DND-41 (cell line): ENCODE results near the gene FH.

Experiments used
- ATAC-seq: fragments of 200-7000 bp; cut with Tn5 transposase; 3 replicates; pipeline ENCODE4 v1.9.1; 2021; ENCODE audit warnings: low read depth; ENCODE audit not compliant: insufficient read depth
- DNase-seq: peaks from one replicate; pipeline ENCODE4 v3.0.0-alpha.2; 2020
- H2AFZ ChIP-seq: 2 replicates; pipeline ENCODE4 v1.6.0; 2012; ENCODE audit warnings: low read depth, low read length
- H3K27ac ChIP-seq: 2 replicates; pipeline ENCODE4 v1.5.1; 2012; ENCODE audit warnings: low read length, inconsistent platforms
- H3K27me3 ChIP-seq: fragments of 200-600 bp; sonication (generic); 2 replicates; pipeline ENCODE4 v1.6.0; 2012; ENCODE audit warnings: low read length, mild to moderate bottlenecking, inconsistent platforms; ENCODE audit not compliant: insufficient read depth, poor library complexity
- H3K36me3 ChIP-seq: 2 replicates; pipeline ENCODE4 v1.5.1; 2012; ENCODE audit warnings: low read length, inconsistent platforms; ENCODE audit not compliant: insufficient read depth
- H3K4me1 ChIP-seq: 2 replicates; pipeline ENCODE4 v1.5.1; 2012; ENCODE audit warnings: mild to moderate bottlenecking, low read length; ENCODE audit not compliant: insufficient read depth
- H3K4me2 ChIP-seq: 2 replicates; pipeline ENCODE4 v1.6.0; 2012; ENCODE audit warnings: mild to moderate bottlenecking, moderate library complexity, low read length, inconsistent platforms; ENCODE audit not compliant: insufficient read depth
- H3K4me3 ChIP-seq, 2 experiments: fragments of 200-600 bp in 1 of 2; shearing (Covaris generic) in 1 of 2; 2 replicates each; pipeline ENCODE4 v1.5.1; 2012 to 2016; ENCODE audit warnings: inconsistent platforms in 2 of 2, low read length in 2 of 2, mild to moderate bottlenecking in 2 of 2, low read depth in 1 of 2, moderate library complexity in 1 of 2
- H3K79me2 ChIP-seq: 2 replicates; pipeline ENCODE4 v1.6.0; 2012; ENCODE audit warnings: low read length, inconsistent platforms; ENCODE audit not compliant: insufficient read depth
- H3K9ac ChIP-seq: 2 replicates; pipeline ENCODE4 v1.6.0; 2012; ENCODE audit warnings: low read depth, mild to moderate bottlenecking, inconsistent platforms, low read length, moderate library complexity
- H3K9me3 ChIP-seq: 2 replicates; pipeline ENCODE4 v1.5.1; 2012; ENCODE audit warnings: low read length, moderate library complexity, mild to moderate bottlenecking, inconsistent platforms; ENCODE audit not compliant: insufficient read depth, severe bottlenecking
- H4K20me1 ChIP-seq: 2 replicates; pipeline ENCODE4 v1.6.0; 2012; ENCODE audit warnings: low read length; ENCODE audit not compliant: insufficient read depth
- CTCF ChIP-seq: IDR thresholded peaks from 2 replicates; pipeline ENCODE4 v1.5.1; 2012; ENCODE audit warnings: borderline replicate concordance, low read length, moderate library complexity, mild to moderate bottlenecking; ENCODE audit not compliant: poor library complexity, severe bottlenecking; ENCODE audit errors: extremely low read depth
- EZH2 ChIP-seq: IDR thresholded peaks from 3 replicates; pipeline ENCODE4 v1.6.1; 2012; ENCODE audit warnings: borderline replicate concordance, low read depth, mild to moderate bottlenecking, moderate library complexity, low read length, inconsistent platforms; ENCODE audit not compliant: severe bottlenecking

FH gene

GRCh38 chr1:241453732-241454131, 65.8 kb downstream of the FH start:
- no peaks in the 10 kb centered on the region for H3K9me3 ChIP-seq
- H3K4me3 ChIP-seq = no peak overlapping the region
- TF ChIP-seq CTCF (no peak), EZH2 (no peak)
- H3K4me1 ChIP-seq = no peaks in the 10 kb centered on the region
- H3K9ac ChIP-seq = no peak overlapping the region
- no peak for ATAC-seq
- no peak overlapping the region for H3K4me2 ChIP-seq
- no peaks in the 10 kb centered on the region for H3K36me3 ChIP-seq
- no peaks in the 10 kb centered on the region for H4K20me1 ChIP-seq
- no peak overlapping the region for H2AFZ ChIP-seq
- no peaks in the 10 kb centered on the region for H3K27me3 ChIP-seq
- no peak for DNase-seq
- H3K79me2 ChIP-seq = no peaks in the 10 kb centered on the region
- no peak overlapping the region for H3K27ac ChIP-seq

- no peak for TF ChIP-seq CTCF
- no peak for TF ChIP-seq EZH2
- DNase-seq (no peak), ATAC-seq (no peak)
- Histone ChIP-seq H3K9ac (no peak overlapping the region), H2AFZ (no peak overlapping the region), H3K4me2 (no peak overlapping the region), H4K20me1 (no peaks in the 10 kb centered on the region), H3K9me3 (no peaks in the 10 kb centered on the region), H3K4me3 (no peak overlapping the region), H3K79me2 (no peaks in the 10 kb centered on the region), H3K27ac (no peak overlapping the region), H3K4me1 (no peaks in the 10 kb centered on the region), H3K27me3 (no peaks in the 10 kb centered on the region), H3K36me3 (no peaks in the 10 kb centered on the region)
Observed at GRCh38 chr1:241451956-241452355, 67.6 kb downstream of the FH start.
